Upper lobe of left lung (tissue), 4 donors: ENCODE data around the gene FKBP3.

Source experiments
- CTCF ChIP-seq, 6 experiments: fragments of 450-650 bp in 4 of 6; fragments of 200-600 bp in 2 of 6; sonication (generic) in 2 of 6; IDR thresholded peaks; one replicate each; pipeline ENCODE4 v1.5.1; 2016 to 2019; ENCODE audit warnings: antibody characterized with exemption in 6 of 6
- EP300 ChIP-seq, 4 donors: sonication (generic); formaldehyde crosslinking; IDR thresholded peaks; one replicate each; pipeline ENCODE4 v1.5.1; 2017; ENCODE audit warnings: antibody characterized with exemption in 4 of 4, control low read depth in 2 of 4
- POLR2A ChIP-seq, 4 donors: fragments of 450-650 bp; IDR thresholded peaks; one replicate each; pipeline ENCODE4 v1.5.1; 2016 to 2017; ENCODE audit warnings: antibody characterized with exemption in 4 of 4, mild to moderate bottlenecking in 2 of 4
- POLR2AphosphoS5 ChIP-seq, 2 donors: sonication (generic); formaldehyde crosslinking; IDR thresholded peaks; one replicate each; pipeline ENCODE4 v1.5.1; 2017; ENCODE audit warnings: antibody characterized with exemption in 2 of 2

GRCh38 chr14:45065956-45066355 is 68.3 kb downstream of the FKBP3 start:
- TF ChIP-seq CTCF (IDR thresholded peaks at IDR 0.05): no peak
- no peak for TF ChIP-seq POLR2A (IDR thresholded peaks at IDR 0.05)
- TF ChIP-seq POLR2AphosphoS5 (IDR thresholded peaks at IDR 0.05): no peak
- no peak for TF ChIP-seq EP300 (IDR thresholded peaks at IDR 0.05)
